Mucosa of descending colon (tissue), 3 donors: ENCODE data around the gene MAGIX. TPM values are rescaled to one million over a fixed set of nuclear protein-coding genes. Genes with fewer than 3 reads are reported as not detected.

ENCODE experiments used
- ATAC-seq: fragments of 200-7000 bp; cut with Tn5 transposase; one replicate; pipeline ENCODE4 v1.9.1; 2020; ENCODE audit warnings: mild to moderate bottlenecking, moderate library complexity
- DNase-seq, 3 donors: peaks; one replicate each; pipeline ENCODE4 v3.0.0-alpha.2; 2020
- H3K36me3 ChIP-seq: fragments of 200-600 bp; one replicate; pipeline ENCODE4 v1.8.0; 2021; ENCODE audit warnings: low read depth, mild to moderate bottlenecking
- H3K4me1 ChIP-seq: fragments of 200-600 bp; one replicate; pipeline ENCODE4 v1.8.0; 2021; ENCODE audit warnings: low read depth, mild to moderate bottlenecking
- H3K4me3 ChIP-seq: fragments of 200-600 bp; one replicate; pipeline ENCODE4 v1.8.0; 2021; ENCODE audit warnings: mild to moderate bottlenecking
- H3K9me3 ChIP-seq: fragments of 200-600 bp; one replicate; pipeline ENCODE4 v1.8.0; 2021; ENCODE audit warnings: mild to moderate bottlenecking
- CTCF ChIP-seq: fragments of 200-600 bp; IDR thresholded peaks from one replicate; pipeline ENCODE4 v1.8.0; 2022; ENCODE audit warnings: antibody characterized with exemption, mild to moderate bottlenecking
- intact Hi-C, 2 donors: fragments of 100-400 bp; cut with DNase I in 1 of 2; cut with micrococcal nuclease in 1 of 2; formaldehyde crosslinking; loops; one replicate each; pipeline versions ENCODE4 v1.11.0 to v1.11.1; 2022; cut with DNase I, micrococcal nuclease
- total RNA-seq, 3 donors: library from RNA; stranded (reverse); fragmentation: NEBNext Ultra II Directional in 2 of 3; extraction: Animal tissue kit (Norgen Biotek cat#: 25700) in 2 of 3; gene quantifications; one replicate each; pipeline versions ENCODE4 v1.2.1 to v1.2.4, GENCODE V29; 2021 to 2023
- donor health status: DM: no; HTN: no; CAD: no; lungs with moderate emphysema.
- donor health status: DM: no; HTN: no; CAD: no.
- donor health status: DM: no; HTN: yes; CAD: no.

MAGIX gene
- total RNA-seq, 3 donors from 2014 or later, result 9.5 to 16.8 (median 15.6) TPM

GRCh38 chrX:49184294-49185281 is 22.0 kb downstream of the MAGIX start:
- Histone ChIP-seq H3K4me3 (no peak overlapping the region), H3K36me3 (no peaks in the 10 kb centered on the region), H3K9me3 (no peaks in the 10 kb centered on the region), H3K4me1 (no peaks in the 10 kb centered on the region)
- peak; percentile 88 for ATAC-seq
- intact Hi-C loops, result no loop called here
- no peak for TF ChIP-seq CTCF
- DNase-seq, result peak; percentile 93 to 97 (median 95)

GRCh38 chrX:49186125-49187027 is 23.8 kb downstream of the MAGIX start, which contains the start of gene PRICKLE3:
Gene PRICKLE3 (minus strand): TSS chrX:49186373. CDS start chrX:49186297, 76 bp downstream.
- intact Hi-C loops, result no loop called here
- Histone ChIP-seq H3K9me3 (no peaks in the 10 kb centered on the region), H3K4me1 (no peaks in the 10 kb centered on the region), H3K36me3 (no peaks in the 10 kb centered on the region), H3K4me3 (peak within 1 kb of the TSS; percentile 11)
- no peak for TF ChIP-seq CTCF
- peak; percentile 45 for ATAC-seq
- peak; percentile 89 to 91 (median 89) for DNase-seq

- Histone ChIP-seq H3K9me3 (no peaks in the 10 kb centered on the region), H3K4me3 (no peak overlapping the region), H3K36me3 (no peaks in the 10 kb centered on the region), H3K4me1 (no peaks in the 10 kb centered on the region)
- ATAC-seq (no peak), DNase-seq (peak in 1 of 3 donors; percentile 60)
- intact Hi-C loops, result no loop called here
- no peak for TF ChIP-seq CTCF
These were observed 24.5 kb downstream of the MAGIX start for GRCh38 chrX:49187028-49187394.

GRCh38 chrX:49187526-49187925 is 25.0 kb downstream of the MAGIX start:
- intact Hi-C loops, result no loop called here
- Histone ChIP-seq H3K9me3 (no peaks in the 10 kb centered on the region), H3K36me3 (no peaks in the 10 kb centered on the region), H3K4me1 (no peaks in the 10 kb centered on the region), H3K4me3 (no peak overlapping the region)
- DNase-seq, result peak in 1 of 3 donors; percentile 45
- no peak for TF ChIP-seq CTCF
- no peak for ATAC-seq

- peak in 1 of 3 donors; percentile 39 for DNase-seq
- intact Hi-C loops, result no loop called here
- TF ChIP-seq CTCF, result no peak
- no peaks in the 10 kb centered on the region for H3K4me1 ChIP-seq
- no peak overlapping the region for H3K4me3 ChIP-seq
- no peaks in the 10 kb centered on the region for H3K36me3 ChIP-seq
- H3K9me3 ChIP-seq, result no peaks in the 10 kb centered on the region
- no peak for ATAC-seq
These were observed 26.0 kb downstream of the MAGIX start for GRCh38 chrX:49188468-49189076.
